Measurements from ENCODE around the gene EHF.

- no peak for TF ChIP-seq EZH2 (IDR thresholded peaks at IDR 0.05; ENCODE audit: low read length, missing control alignments)
- no peak for TF ChIP-seq CTCF (conservative IDR thresholded peaks at IDR 0.05 in 1 of 2, IDR thresholded peaks at IDR 0.05 in 1 of 2; ENCODE audit: low read depth in 1 of 2, low read length in 2 of 2)
Observed at GRCh38 chr11:34651551-34651950, 30.7 kb downstream of the EHF start.

Measured in fibroblast of lung (primary cell).